ENCODE data around the gene MAST4.
A peak's percentile ranks its signal among the peaks of the same experiment; 100 is the strongest.

- TF ChIP-seq, protein P1, sequence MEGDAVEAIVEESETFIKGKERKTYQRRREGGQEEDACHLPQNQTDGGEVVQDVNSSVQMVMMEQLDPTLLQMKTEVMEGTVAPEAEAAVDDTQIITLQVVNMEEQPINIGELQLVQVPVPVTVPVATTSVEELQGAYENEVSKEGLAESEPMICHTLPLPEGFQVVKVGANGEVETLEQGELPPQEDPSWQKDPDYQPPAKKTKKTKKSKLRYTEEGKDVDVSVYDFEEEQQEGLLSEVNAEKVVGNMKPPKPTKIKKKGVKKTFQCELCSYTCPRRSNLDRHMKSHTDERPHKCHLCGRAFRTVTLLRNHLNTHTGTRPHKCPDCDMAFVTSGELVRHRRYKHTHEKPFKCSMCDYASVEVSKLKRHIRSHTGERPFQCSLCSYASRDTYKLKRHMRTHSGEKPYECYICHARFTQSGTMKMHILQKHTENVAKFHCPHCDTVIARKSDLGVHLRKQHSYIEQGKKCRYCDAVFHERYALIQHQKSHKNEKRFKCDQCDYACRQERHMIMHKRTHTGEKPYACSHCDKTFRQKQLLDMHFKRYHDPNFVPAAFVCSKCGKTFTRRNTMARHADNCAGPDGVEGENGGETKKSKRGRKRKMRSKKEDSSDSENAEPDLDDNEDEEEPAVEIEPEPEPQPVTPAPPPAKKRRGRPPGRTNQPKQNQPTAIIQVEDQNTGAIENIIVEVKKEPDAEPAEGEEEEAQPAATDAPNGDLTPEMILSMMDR (IDR thresholded peaks at IDR 0.05) = peak; percentile 83 to 92 (median 88)
- TF ChIP-seq POLR2A (IDR thresholded peaks at IDR 0.05) (no peak), EP300 (IDR thresholded peaks at IDR 0.05) (no peak), POLR2AphosphoS5 (IDR thresholded peaks at IDR 0.05) (no peak)
Measured at GRCh38 chr5:66987949-66988838, 392.0 kb downstream of the MAST4 start.

Measured in gastroesophageal sphincter (tissue), 3 donors.